ENCODE data around the gene NECTIN1. TPM values are rescaled to one million over a fixed set of nuclear protein-coding genes. Genes with fewer than 3 reads are reported as not detected.
A peak's percentile ranks its signal among the peaks of the same experiment; 100 is the strongest.

Gene NECTIN1
- total RNA-seq, 2 donors from 2014 or later, result 29.3 to 45.3 TPM

DNA sequence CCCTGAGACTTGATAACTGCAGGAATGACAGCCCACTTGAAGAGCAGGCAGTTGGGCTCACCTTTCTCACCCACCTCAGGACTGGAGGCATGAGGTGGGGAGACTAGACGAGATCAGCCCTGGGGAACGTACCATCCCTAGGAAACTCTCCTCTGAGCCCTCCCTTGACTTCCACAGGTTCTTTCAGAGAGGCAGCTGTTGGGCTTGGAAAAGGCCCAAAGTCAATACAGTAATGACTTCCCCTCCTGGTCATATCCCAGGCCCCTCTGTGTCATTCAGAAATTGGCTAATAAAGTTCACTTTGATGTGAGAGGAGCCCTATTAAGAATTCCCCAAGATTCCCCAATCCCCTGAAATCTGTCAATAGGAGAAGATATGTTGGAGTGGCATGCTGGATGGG lies 5.8 kb upstream of the NECTIN1 start:
- Histone ChIP-seq H3K27ac (ENCODE audit: low read depth, low read length) (no peak overlapping the region), H3K4me1 (ENCODE audit: control insufficient read depth, insufficient read depth, low read length) (no peaks in the 10 kb centered on the region), H3K9ac (ENCODE audit: extremely low read depth, low read length, poor library complexity, severe bottlenecking) (no peak overlapping the region), H3K9me3 (ENCODE audit: control insufficient read depth, low read length) (no peaks in the 10 kb centered on the region), H3K27me3 (ENCODE audit: control insufficient read depth, insufficient read depth, low read length, poor library complexity, severe bottlenecking) (peaks cover 42% of the 10 kb centered on the region), H3K36me3 (ENCODE audit: control insufficient read depth, insufficient read depth, low read length) (no peaks in the 10 kb centered on the region), H3K4me3 (ENCODE audit: low read length) (no peak overlapping the region)
- no peak for TF ChIP-seq CTCF (conservative IDR thresholded peaks at IDR 0.05)
- peaks cover 15% of the 10 kb centered on the region for H3K4me1 Mint-ChIP-seq
- no peak overlapping the region for H3K4me3 Mint-ChIP-seq
- no peak for DNase-seq
- H3K27me3 Mint-ChIP-seq (ENCODE audit: insufficient read depth), result peaks cover 38% of the 10 kb centered on the region
- H3K27ac Mint-ChIP-seq, result no peak overlapping the region
- no peaks in the 10 kb centered on the region for H3K9me3 Mint-ChIP-seq
- 91 to 100% methylated on average over 1 to 2 of the region's 2 CpGs for WGBS, 2 experiments (ENCODE audit: insufficient coverage in 1 of 2, insufficient read length in 1 of 2)
- no peaks in the 10 kb centered on the region for H3K36me3 Mint-ChIP-seq (ENCODE audit: low read depth)

DNA sequence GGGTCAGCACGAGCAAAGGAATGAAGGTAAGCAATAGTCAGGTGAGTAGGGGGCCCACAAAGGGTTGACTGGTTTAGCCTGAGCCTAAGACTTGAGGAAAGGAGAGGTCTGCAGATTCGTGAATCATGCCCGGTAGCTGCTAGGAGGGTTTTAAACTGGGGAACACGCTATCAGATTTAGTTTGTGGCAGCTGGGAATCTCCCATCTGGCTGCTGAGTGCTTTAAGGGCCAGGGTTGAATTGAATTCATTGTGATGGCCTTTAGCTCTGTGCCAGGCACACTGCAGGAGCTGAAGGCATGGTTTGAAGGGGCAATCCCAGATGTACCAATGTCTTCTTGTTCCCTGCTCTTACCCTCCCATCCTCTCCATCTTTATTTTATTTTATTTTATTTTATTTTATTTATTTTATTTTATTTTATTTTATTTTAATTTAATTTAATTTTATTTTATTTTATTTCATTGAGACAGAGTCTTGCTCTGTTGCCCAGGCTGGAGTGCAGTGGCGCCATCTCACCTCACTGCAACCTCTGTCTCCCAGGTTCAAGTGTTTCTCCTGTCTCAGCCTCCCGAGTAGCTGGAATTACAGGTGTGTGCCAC lies 1.9 kb upstream of the NECTIN1 start:
- H3K27me3 Mint-ChIP-seq (ENCODE audit: insufficient read depth), result peaks cover 39% of the 10 kb centered on the region
- H3K36me3 Mint-ChIP-seq (ENCODE audit: low read depth), result no peaks in the 10 kb centered on the region
- H3K4me1 ChIP-seq (ENCODE audit: control insufficient read depth, insufficient read depth, low read length), result peaks cover 6% of the 10 kb centered on the region
- H3K9me3 ChIP-seq (ENCODE audit: control insufficient read depth, low read length), result no peaks in the 10 kb centered on the region
- H3K27ac ChIP-seq (ENCODE audit: low read depth, low read length), result no peak overlapping the region
- no peak for DNase-seq
- peaks cover 18% of the 10 kb centered on the region for H3K4me1 Mint-ChIP-seq
- no peaks in the 10 kb centered on the region for H3K36me3 ChIP-seq (ENCODE audit: control insufficient read depth, insufficient read depth, low read length)
- H3K27ac Mint-ChIP-seq, result no peak overlapping the region
- WGBS, 2 experiments (ENCODE audit: insufficient coverage in 1 of 2, insufficient read length in 1 of 2), result 73 to 83% methylated on average over 2 to 6 of the region's 6 CpGs
- H3K27me3 ChIP-seq (ENCODE audit: control insufficient read depth, insufficient read depth, low read length, poor library complexity, severe bottlenecking), result peaks cover 40% of the 10 kb centered on the region
- H3K4me3 Mint-ChIP-seq, result no peak overlapping the region
- no peak overlapping the region for H3K9ac ChIP-seq (ENCODE audit: extremely low read depth, low read length, poor library complexity, severe bottlenecking)
- no peak overlapping the region for H3K4me3 ChIP-seq (ENCODE audit: low read length)
- H3K9me3 Mint-ChIP-seq, result no peaks in the 10 kb centered on the region
- TF ChIP-seq CTCF (conservative IDR thresholded peaks at IDR 0.05), result no peak

DNA sequence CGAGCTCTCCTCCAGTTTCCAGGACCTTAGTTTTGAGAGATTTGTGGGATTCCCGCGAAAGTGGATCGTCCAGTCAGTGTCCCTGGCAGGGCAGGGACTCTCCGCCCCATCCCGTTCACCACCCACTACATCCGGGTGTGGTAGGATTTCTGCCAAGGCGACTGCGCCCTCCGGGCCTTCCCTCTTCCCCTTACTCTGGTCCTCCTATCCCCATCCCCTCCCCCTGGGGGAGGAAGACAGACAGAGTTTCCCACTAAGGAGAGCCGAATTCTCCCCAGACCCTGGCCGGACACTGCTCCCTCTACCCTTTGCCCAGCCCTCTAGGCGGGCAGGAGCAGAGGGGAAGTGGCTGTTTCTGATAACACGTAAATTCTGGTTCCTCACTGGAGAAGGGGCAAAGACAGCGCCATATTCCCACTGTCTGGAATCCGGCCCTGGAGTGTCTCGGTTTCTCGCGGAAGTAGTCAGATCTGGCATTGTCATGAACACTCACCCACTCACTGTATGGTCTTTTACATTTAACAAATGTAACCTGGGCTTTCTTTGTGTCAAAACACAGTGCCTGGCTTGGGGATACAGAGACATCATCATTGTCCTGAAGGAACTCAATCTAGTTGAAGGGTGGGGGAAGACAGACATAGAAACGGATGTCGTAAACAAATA lies 1.1 kb upstream of the NECTIN1 start:
- H3K36me3 Mint-ChIP-seq (ENCODE audit: low read depth), result no peaks in the 10 kb centered on the region
- Histone ChIP-seq H3K36me3 (ENCODE audit: control insufficient read depth, insufficient read depth, low read length) (no peaks in the 10 kb centered on the region), H3K9ac (ENCODE audit: extremely low read depth, low read length, poor library complexity, severe bottlenecking) (no peak overlapping the region), H3K27ac (ENCODE audit: low read depth, low read length) (no peak overlapping the region), H3K27me3 (ENCODE audit: control insufficient read depth, insufficient read depth, low read length, poor library complexity, severe bottlenecking) (peaks cover 35% of the 10 kb centered on the region), H3K4me1 (ENCODE audit: control insufficient read depth, insufficient read depth, low read length) (peaks cover 13% of the 10 kb centered on the region), H3K4me3 (ENCODE audit: low read length) (peak overlapping the region; percentile 74), H3K9me3 (ENCODE audit: control insufficient read depth, low read length) (no peaks in the 10 kb centered on the region)
- H3K27ac Mint-ChIP-seq, result no peak overlapping the region
- WGBS, 2 experiments (ENCODE audit: insufficient coverage in 1 of 2, insufficient read length in 1 of 2), result 36 to 56% methylated on average over 8 to 21 of the region's 21 CpGs
- no peaks in the 10 kb centered on the region for H3K9me3 Mint-ChIP-seq
- no peak for TF ChIP-seq CTCF (conservative IDR thresholded peaks at IDR 0.05)
- peak; percentile 71 for DNase-seq
- H3K27me3 Mint-ChIP-seq (ENCODE audit: insufficient read depth), result peaks cover 37% of the 10 kb centered on the region
- H3K4me1 Mint-ChIP-seq, result peaks cover 26% of the 10 kb centered on the region
- H3K4me3 Mint-ChIP-seq, result peak overlapping the region; percentile 92

Measured in endodermal cell (in vitro differentiated cells).